GM08714 (cell line): ENCODE results near the gene CFL1.
A peak's percentile ranks its signal among the peaks of the same experiment; 100 is the strongest.

Source experiments
- H3K4me3 ChIP-seq: fragments of 200-500 bp; sonication (Bioruptor generic); 2 replicates; pipeline ENCODE4 v1.5.1; 2014; ENCODE audit warnings: mild to moderate bottlenecking, low read length, inconsistent platforms
- ZNF274 ChIP-seq: IDR thresholded peaks from 2 replicates; pipeline ENCODE4 v1.6.1; 2012; ENCODE audit warnings: mild to moderate bottlenecking, low read depth, low read length

Gene CFL1

GRCh38 chr11:65868907-65869306 is 10.9 kb upstream of the CFL1 start:
- no peak for TF ChIP-seq ZNF274
- no peak overlapping the region for H3K4me3 ChIP-seq

GRCh38 chr11:65868076-65868667 is 10.2 kb upstream of the CFL1 start:
- H3K4me3 ChIP-seq = no peak overlapping the region
- no peak for TF ChIP-seq ZNF274

- no peak for TF ChIP-seq ZNF274
- H3K4me3 ChIP-seq = no peak overlapping the region
Measured at GRCh38 chr11:65867284-65868071, 9.5 kb upstream of the CFL1 start.

GRCh38 chr11:65866509-65867283 is 8.7 kb upstream of the CFL1 start:
- no peak overlapping the region for H3K4me3 ChIP-seq
- no peak for TF ChIP-seq ZNF274

- no peak for TF ChIP-seq ZNF274
- H3K4me3 ChIP-seq = no peak overlapping the region
Measured at GRCh38 chr11:65865550-65866172, 7.7 kb upstream of the CFL1 start.

- no peak for TF ChIP-seq ZNF274
- H3K4me3 ChIP-seq = no peak overlapping the region
Measured at GRCh38 chr11:65864706-65865471, 6.9 kb upstream of the CFL1 start.

- no peak overlapping the region for H3K4me3 ChIP-seq
- TF ChIP-seq ZNF274 = no peak
Measured at GRCh38 chr11:65863889-65864705, 6.1 kb upstream of the CFL1 start.

GRCh38 chr11:65862941-65863888 is 5.2 kb upstream of the CFL1 start:
- H3K4me3 ChIP-seq = no peak overlapping the region
- no peak for TF ChIP-seq ZNF274

GRCh38 chr11:65862191-65862735 is 4.3 kb upstream of the CFL1 start:
- no peak overlapping the region; the same call in 1 of the 2 replicates for H3K4me3 ChIP-seq
- TF ChIP-seq ZNF274 = no peak

- no peak for TF ChIP-seq ZNF274
- peak overlapping the region; percentile 82 for H3K4me3 ChIP-seq
Measured at GRCh38 chr11:65861533-65862183, 3.7 kb upstream of the CFL1 start.

- H3K4me3 ChIP-seq = peak overlapping the region; percentile 82
- TF ChIP-seq ZNF274 = no peak
Measured at GRCh38 chr11:65861165-65861505, 3.2 kb upstream of the CFL1 start.
